Astrocyte of the hippocampus (primary cell): Measurements from ENCODE around the gene MTHFS.
"Not testable (repeated sequence)": the region's sequence is repeated elsewhere in the genome, so short reads cannot be mapped to it uniquely, and the experiment has no call there.

Source experiments
- DNase-seq: peaks from one replicate; pipeline ENCODE4 v3.0.0; 2011; ENCODE audit warnings: low read depth, low spot score

The MTHFS gene

GRCh38 chr15:79896634-79897379, at the start of gene MTHFS:
Gene MTHFS (minus strand): TSS chr15:79897014. CDS start chr15:79896988, 26 bp downstream.
- peak; percentile 87 for DNase-seq

GRCh38 chr15:79944622-79945021, 47.8 kb upstream of the MTHFS start:
- no peak for DNase-seq

GRCh38 chr15:79943820-79944219, 47.0 kb upstream of the MTHFS start:
- no peak for DNase-seq

- DNase-seq, result no peak
Observed at GRCh38 chr15:79942741-79943481, 46.1 kb upstream of the MTHFS start.

- DNase-seq, result no peak
Observed at GRCh38 chr15:79939399-79939798, 42.6 kb upstream of the MTHFS start.

- no peak for DNase-seq
Observed at GRCh38 chr15:79938143-79938542, 41.3 kb upstream of the MTHFS start.

GRCh38 chr15:79935556-79936201, 38.9 kb upstream of the MTHFS start:
- DNase-seq, result not testable (repeated sequence)

- DNase-seq, result no peak
Observed at GRCh38 chr15:79933231-79933630, 36.4 kb upstream of the MTHFS start.

- no peak for DNase-seq
Observed at GRCh38 chr15:79932447-79932846, 35.6 kb upstream of the MTHFS start.

- no peak for DNase-seq
Observed at GRCh38 chr15:79930516-79930915, 33.7 kb upstream of the MTHFS start.

- DNase-seq, result no peak
Observed at GRCh38 chr15:79929412-79929811, 32.6 kb upstream of the MTHFS start.

GRCh38 chr15:79926116-79926515, 29.3 kb upstream of the MTHFS start:
- not testable (repeated sequence) for DNase-seq

- DNase-seq, result no peak
Observed at GRCh38 chr15:79924379-79924778, 27.6 kb upstream of the MTHFS start.

- DNase-seq, result peak; percentile 98
Observed at GRCh38 chr15:79923515-79924169, 26.8 kb upstream of the MTHFS start.

GRCh38 chr15:79923079-79923514, 26.3 kb upstream of the MTHFS start:
- DNase-seq, result peak; percentile 80

- DNase-seq, result no peak
Observed at GRCh38 chr15:79922512-79923078, 25.8 kb upstream of the MTHFS start.

GRCh38 chr15:79919749-79920511, 23.1 kb upstream of the MTHFS start:
- DNase-seq, result no peak

- DNase-seq, result no peak
Observed at GRCh38 chr15:79919090-79919748, 22.4 kb upstream of the MTHFS start.

- no peak for DNase-seq
Observed at GRCh38 chr15:79918278-79918677, 21.5 kb upstream of the MTHFS start.

GRCh38 chr15:79916502-79917132, 19.8 kb upstream of the MTHFS start:
- DNase-seq, result no peak
